ENCODE measurements around the gene ADRB2.

- TF ChIP-seq ZFP30 (CRISPR knock-in tag; IDR thresholded peaks at IDR 0.05) (no peak), ZNF565 (CRISPR knock-in tag; conservative IDR thresholded peaks at IDR 0.05; ENCODE audit: low read depth) (no peak), ARNTL (CRISPR knock-in tag; IDR thresholded peaks at IDR 0.05; ENCODE audit: borderline replicate concordance, low read depth) (no peak), ZFP3 (CRISPR knock-in tag; IDR thresholded peaks at IDR 0.05) (no peak), CSDC2 (CRISPR knock-in tag; IDR thresholded peaks at IDR 0.05) (no peak), RARB (CRISPR knock-in tag; IDR thresholded peaks at IDR 0.05) (no peak), GLIS3 (CRISPR knock-in tag; IDR thresholded peaks at IDR 0.05) (no peak), OSR1 (CRISPR knock-in tag; IDR thresholded peaks at IDR 0.05) (no peak), PPARA (CRISPR knock-in tag; IDR thresholded peaks at IDR 0.05; ENCODE audit: borderline replicate concordance) (no peak), ZNF8 (CRISPR knock-in tag; IDR thresholded peaks at IDR 0.05) (no peak), ZC3H10 (CRISPR knock-in tag; IDR thresholded peaks at IDR 0.05) (no peak)
- TF ChIP-seq, protein P1, sequence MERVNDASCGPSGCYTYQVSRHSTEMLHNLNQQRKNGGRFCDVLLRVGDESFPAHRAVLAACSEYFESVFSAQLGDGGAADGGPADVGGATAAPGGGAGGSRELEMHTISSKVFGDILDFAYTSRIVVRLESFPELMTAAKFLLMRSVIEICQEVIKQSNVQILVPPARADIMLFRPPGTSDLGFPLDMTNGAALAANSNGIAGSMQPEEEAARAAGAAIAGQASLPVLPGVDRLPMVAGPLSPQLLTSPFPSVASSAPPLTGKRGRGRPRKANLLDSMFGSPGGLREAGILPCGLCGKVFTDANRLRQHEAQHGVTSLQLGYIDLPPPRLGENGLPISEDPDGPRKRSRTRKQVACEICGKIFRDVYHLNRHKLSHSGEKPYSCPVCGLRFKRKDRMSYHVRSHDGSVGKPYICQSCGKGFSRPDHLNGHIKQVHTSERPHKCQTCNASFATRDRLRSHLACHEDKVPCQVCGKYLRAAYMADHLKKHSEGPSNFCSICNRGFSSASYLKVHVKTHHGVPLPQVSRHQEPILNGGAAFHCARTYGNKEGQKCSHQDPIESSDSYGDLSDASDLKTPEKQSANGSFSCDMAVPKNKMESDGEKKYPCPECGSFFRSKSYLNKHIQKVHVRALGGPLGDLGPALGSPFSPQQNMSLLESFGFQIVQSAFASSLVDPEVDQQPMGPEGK (CRISPR knock-in tag; IDR thresholded peaks at IDR 0.05; ENCODE audit: borderline replicate concordance), result no peak
- TF ChIP-seq, protein P2, sequence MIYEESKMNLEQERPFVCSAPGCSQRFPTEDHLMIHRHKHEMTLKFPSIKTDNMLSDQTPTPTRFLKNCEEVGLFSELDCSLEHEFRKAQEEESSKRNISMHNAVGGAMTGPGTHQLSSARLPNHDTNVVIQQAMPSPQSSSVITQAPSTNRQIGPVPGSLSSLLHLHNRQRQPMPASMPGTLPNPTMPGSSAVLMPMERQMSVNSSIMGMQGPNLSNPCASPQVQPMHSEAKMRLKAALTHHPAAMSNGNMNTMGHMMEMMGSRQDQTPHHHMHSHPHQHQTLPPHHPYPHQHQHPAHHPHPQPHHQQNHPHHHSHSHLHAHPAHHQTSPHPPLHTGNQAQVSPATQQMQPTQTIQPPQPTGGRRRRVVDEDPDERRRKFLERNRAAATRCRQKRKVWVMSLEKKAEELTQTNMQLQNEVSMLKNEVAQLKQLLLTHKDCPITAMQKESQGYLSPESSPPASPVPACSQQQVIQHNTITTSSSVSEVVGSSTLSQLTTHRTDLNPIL (CRISPR knock-in tag; IDR thresholded peaks at IDR 0.05; ENCODE audit: low read depth), result no peak
Observed at GRCh38 chr5:148808864-148809642, 17.4 kb upstream of the ADRB2 start.
